HepG2 (cell line): ENCODE measurements around the gene KIF3A. TPM values are rescaled to one million over a fixed set of nuclear protein-coding genes. Genes with fewer than 3 reads are reported as not detected.
A peak's percentile ranks its signal among the peaks of the same experiment; 100 is the strongest.

Experiments
- ATF7 ChIP-seq, 2 experiments: fragments of 450-650 bp in 1 of 2; sonication (generic) in 1 of 2; formaldehyde crosslinking in 1 of 2; IDR thresholded peaks; 2 replicates each; pipeline versions ENCODE4 v1.4.0 to v1.6.1; 2016 to 2020; ENCODE audit warnings: antibody characterized with exemption in 1 of 2, mild to moderate bottlenecking in 1 of 2, missing genetic modification reagents in 1 of 2
- BRD4 ChIP-seq: sonication (generic); formaldehyde crosslinking; IDR thresholded peaks from 2 replicates; pipeline ENCODE4 v1.4.0; 2020; ENCODE audit warnings: missing genetic modification reagents
- CBX2 ChIP-seq, 2 experiments: fragments of 200-600 bp in 1 of 2; sonication (generic); formaldehyde crosslinking in 1 of 2; IDR thresholded peaks; 2 replicates each; pipeline versions ENCODE4 v1.7.0 to v1.8.1; 2018 to 2022; ENCODE audit warnings: low read depth in 2 of 2, low read length in 1 of 2, mild to moderate bottlenecking in 1 of 2, missing genetic modification reagents in 1 of 2
- CHCHD3 ChIP-seq: sonication (generic); formaldehyde crosslinking; IDR thresholded peaks from 2 replicates; pipeline ENCODE4 v1.8.0; 2022; ENCODE audit warnings: mild to moderate bottlenecking, missing genetic modification reagents, moderate library complexity
- DBP ChIP-seq: sonication (generic); formaldehyde crosslinking; IDR thresholded peaks from 2 replicates; pipeline ENCODE4 v1.4.0; 2020; ENCODE audit warnings: missing genetic modification reagents; ENCODE audit errors: not compliant biosample characterization
- ETV5 ChIP-seq: IDR thresholded peaks from 2 replicates; pipeline ENCODE4 v1.6.1; 2018; ENCODE audit warnings: missing biosample characterization, missing genetic modification reagents, inconsistent platforms, borderline replicate concordance
- GATAD2A ChIP-seq: IDR thresholded peaks from 2 replicates; pipeline ENCODE4 v1.6.1; 2016
- LRRFIP1 ChIP-seq: sonication (generic); formaldehyde crosslinking; conservative IDR thresholded peaks from 2 replicates; pipeline ENCODE4 v1.4.0; 2020; ENCODE audit warnings: missing genetic modification reagents
- MXI1 ChIP-seq: IDR thresholded peaks from 3 replicates; pipeline ENCODE4 v1.6.1; 2012; ENCODE audit warnings: low read depth, low read length, inconsistent platforms, borderline replicate concordance
- PHF5A ChIP-seq: IDR thresholded peaks from one replicate; pipeline ENCODE4 v1.6.1; 2018; ENCODE audit warnings: low read depth, missing genetic modification reagents; ENCODE audit not compliant: unreplicated experiment
- PHF8 ChIP-seq: sonication (generic); formaldehyde crosslinking; IDR thresholded peaks from 2 replicates; pipeline ENCODE4 v1.5.0; 2020; ENCODE audit warnings: missing genetic modification reagents
- RFX5 ChIP-seq: IDR thresholded peaks from 2 replicates; pipeline ENCODE4 v1.6.1; 2011; ENCODE audit warnings: low read depth, low read length, improper control_type of control experiment
- SSRP1 ChIP-seq: IDR thresholded peaks from 2 replicates; pipeline ENCODE4 v1.6.1; 2016; ENCODE audit warnings: control low read depth
- TEAD2 ChIP-seq: sonication (generic); formaldehyde crosslinking; IDR thresholded peaks from 2 replicates; pipeline ENCODE4 v1.9.0; 2021; ENCODE audit warnings: missing genetic modification reagents
- TFE3 ChIP-seq: IDR thresholded peaks from 2 replicates; pipeline ENCODE4 v1.6.1; 2016
- TRAFD1 ChIP-seq: sonication (generic); formaldehyde crosslinking; IDR thresholded peaks from 2 replicates; pipeline ENCODE4 v1.5.1; 2020; ENCODE audit warnings: missing genetic modification reagents, mild to moderate bottlenecking, borderline replicate concordance
- TRIM24 ChIP-seq: sonication (generic); formaldehyde crosslinking; IDR thresholded peaks from 2 replicates; pipeline ENCODE4 v1.8.0; 2022; ENCODE audit warnings: mild to moderate bottlenecking, missing genetic modification reagents
- ZNF282 ChIP-seq: fragments of 450-650 bp; IDR thresholded peaks from 2 replicates; pipeline ENCODE4 v1.6.1; 2018; ENCODE audit not compliant: partially characterized antibody
- ZNF343 ChIP-seq: sonication (generic); formaldehyde crosslinking; IDR thresholded peaks from 2 replicates; pipeline ENCODE4 v1.4.0; 2020; ENCODE audit warnings: mild to moderate bottlenecking, missing genetic modification reagents
- ZNF567 ChIP-seq: sonication (generic); formaldehyde crosslinking; IDR thresholded peaks from 2 replicates; pipeline ENCODE4 v1.8.1; 2023; ENCODE audit warnings: mild to moderate bottlenecking, missing genetic modification reagents, borderline replicate concordance
- ZNF672 ChIP-seq: sonication (generic); formaldehyde crosslinking; IDR thresholded peaks from 2 replicates; pipeline ENCODE4 v1.8.1; 2022; ENCODE audit warnings: missing genetic modification reagents
- ZNF709 ChIP-seq: sonication (generic); formaldehyde crosslinking; IDR thresholded peaks from 2 replicates; pipeline ENCODE4 v1.5.0; 2020; ENCODE audit warnings: mild to moderate bottlenecking, missing genetic modification reagents
- ZNF839 ChIP-seq: sonication (generic); formaldehyde crosslinking; IDR thresholded peaks from 2 replicates; pipeline ENCODE4 v1.4.0; 2020; ENCODE audit warnings: missing genetic modification reagents, mild to moderate bottlenecking, borderline replicate concordance
- polyA plus RNA-seq, 8 experiments: library from polyadenylated mRNA; depleted of rRNA in 3 of 8; stranded (reverse) in 7 of 8; unstranded in 1 of 8; fragments of >200 nt; fragmentation: Illumina TruSeq in 4 of 8; extraction: Trizol in 4 of 8; gene quantifications; 2 replicates each; pipeline versions ENCODE4 v1.2.1 to v1.2.3, GENCODE V29; 2011 to 2016; ENCODE audit warnings: low read depth in 4 of 8, missing spikeins in 1 of 8, mixed read lengths in 1 of 8; ENCODE audit not compliant: insufficient read depth in 1 of 8
- total RNA-seq, 5 experiments: library from RNA; depleted of rRNA; stranded (reverse); fragments of >200 nt; fragmentation: Illumina TruSeq; extraction: Trizol; gene quantifications; 2 replicates each; pipeline ENCODE4 v1.2.3, GENCODE V29; 2016; ENCODE audit warnings: low read depth in 1 of 5

Gene KIF3A
- total and polyA plus RNA-seq, 2 of the 13 experiments (the other 11 are each of a cell fraction or from before 2014, with no cell fraction given), result 2.3 to 8.4 TPM

GRCh38 chr5:132736853-132737833 is at the start of gene KIF3A (continued):
- TF ChIP-seq GATAD2A (CRISPR knock-in tag) (no peak), TRAFD1 (CRISPR knock-in tag) (no peak), TRIM24 (CRISPR knock-in tag) (no peak), TEAD2 (CRISPR knock-in tag) (no peak), PHF8 (CRISPR knock-in tag) (peak; percentile 92), MXI1 (peak; percentile 77; the same call in 2 of the 3 replicates), DBP (peak; percentile 37), CBX2 (IDR thresholded peaks at IDR 0.05; ENCODE audit: low read depth, low read length) (no peak), CBX2 (CRISPR knock-in tag; IDR thresholded peaks at IDR 0.05; ENCODE audit: low read depth) (no peak), SSRP1 (CRISPR knock-in tag) (no peak), ZNF567 (CRISPR knock-in tag) (no peak), ETV5 (no peak), ZNF839 (CRISPR knock-in tag) (no peak), TFE3 (no peak), ZNF282 (no peak), RFX5 (no peak), ZNF709 (CRISPR knock-in tag) (no peak; the same call in 1 of the 2 replicates), ZNF343 (CRISPR knock-in tag) (peak; percentile 51; the same call in 1 of the 2 replicates), ZNF672 (no peak), ATF7 (IDR thresholded peaks at IDR 0.05) (no peak), ATF7 (CRISPR knock-in tag; IDR thresholded peaks at IDR 0.05) (0 out of 2 replicates have a peak, but pooled peaks have one; percentile 23), PHF5A (CRISPR knock-in tag) (peak; percentile 19), LRRFIP1 (CRISPR knock-in tag) (no peak), BRD4 (no peak), CHCHD3 (CRISPR knock-in tag) (peak; percentile 65; the same call in 1 of the 2 replicates)
